ENCODE results near the gene TNNC1.

TNNC1 gene

GRCh38 chr3:52483577-52484381 lies 29.9 kb upstream of the TNNC1 start:
- DNase-seq, result no peak

DNA sequence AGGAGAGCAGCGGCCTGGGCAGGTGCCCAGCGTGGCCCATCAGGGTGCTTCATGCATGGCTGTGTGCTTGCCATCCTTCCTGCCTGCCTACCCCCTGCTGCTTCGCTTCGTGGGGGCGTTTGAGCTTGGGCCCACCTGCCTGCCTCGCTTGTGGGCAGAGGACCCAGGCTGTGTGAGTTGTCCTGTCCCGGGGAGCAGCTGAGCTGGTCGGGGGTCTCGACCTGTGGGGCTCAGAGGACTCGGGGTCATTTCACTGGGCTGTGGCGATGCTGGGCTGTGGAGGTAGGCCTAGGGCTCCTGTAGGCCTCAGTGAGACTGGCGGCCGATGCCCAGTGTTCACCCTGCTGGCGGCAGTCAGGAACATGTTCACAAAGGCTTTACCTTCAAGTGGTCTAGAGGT lies 29.2 kb upstream of the TNNC1 start:
- DNase-seq, result no peak

DNA sequence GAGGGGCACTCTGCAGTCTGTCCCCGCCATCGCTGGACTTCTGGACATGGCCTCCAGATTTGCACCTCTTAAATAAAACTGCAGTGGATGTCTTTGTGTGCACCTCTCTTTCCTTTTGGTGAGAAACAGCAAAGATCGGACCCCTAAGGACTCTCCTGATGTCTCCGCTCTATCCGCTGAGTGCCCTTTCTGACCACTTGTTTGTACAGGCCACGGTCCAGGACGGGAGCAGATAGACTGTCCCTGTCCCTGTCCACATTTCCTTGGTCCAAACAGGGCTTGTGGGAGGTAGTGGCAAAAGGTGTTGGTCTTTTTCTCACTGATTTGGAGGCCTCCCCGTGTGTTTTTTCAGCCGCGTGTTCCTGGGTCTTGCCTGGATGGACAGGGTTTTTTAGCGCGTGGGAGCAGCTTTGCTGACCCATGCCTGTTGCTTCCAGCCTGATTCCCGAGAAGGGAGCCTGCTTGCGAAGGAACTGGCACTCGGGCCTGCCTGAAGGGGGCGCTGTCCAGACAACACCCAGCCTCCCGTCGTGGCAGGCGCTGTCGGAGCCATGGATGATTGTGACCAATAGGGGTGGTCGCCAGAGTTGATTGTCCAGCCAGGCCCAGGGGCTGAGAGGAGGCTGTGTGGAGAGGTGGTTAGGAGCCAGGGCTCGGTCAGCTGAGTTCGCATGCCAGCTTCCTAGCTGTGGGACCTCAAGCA lies 28.1 kb upstream of the TNNC1 start:
- no peak for DNase-seq

- DNase-seq, result no peak
Observed at GRCh38 chr3:52480768-52481715, 27.2 kb upstream of the TNNC1 start.

DNA sequence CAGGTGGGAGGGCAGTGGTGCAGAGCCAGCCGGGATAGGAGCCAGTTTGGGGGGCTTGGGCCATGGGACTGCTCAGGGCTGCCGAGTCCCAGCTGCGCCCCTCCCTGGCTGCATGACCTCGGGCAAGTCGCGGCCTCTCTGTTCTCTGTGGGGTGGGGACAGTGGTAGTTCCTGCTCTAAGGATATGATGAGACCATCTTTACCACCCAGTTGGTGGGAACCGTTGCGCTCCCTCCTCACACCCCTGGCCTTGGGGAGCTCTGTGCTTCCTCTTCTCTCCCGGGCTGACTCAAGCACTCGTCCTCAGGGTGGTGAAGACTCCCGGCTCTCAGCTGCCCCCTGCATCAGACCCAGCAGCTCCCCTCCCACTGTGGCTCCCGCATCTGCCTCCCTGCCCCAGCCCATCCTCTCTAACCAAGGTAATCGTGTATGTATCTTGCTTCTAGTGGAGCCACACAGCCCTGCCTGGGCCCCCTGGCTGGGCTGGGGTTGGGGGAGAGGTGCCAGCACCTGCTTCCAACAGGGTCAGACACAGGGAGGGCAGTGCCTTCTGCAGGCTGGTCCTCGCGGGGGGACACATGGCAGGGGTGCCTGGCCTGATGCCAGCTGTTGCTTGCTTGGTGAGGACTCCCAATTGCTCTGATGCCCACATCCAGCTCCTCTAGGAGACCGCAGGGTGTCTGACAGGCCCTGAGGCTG lies 26.2 kb upstream of the TNNC1 start:
- DNase-seq, result no peak

DNA sequence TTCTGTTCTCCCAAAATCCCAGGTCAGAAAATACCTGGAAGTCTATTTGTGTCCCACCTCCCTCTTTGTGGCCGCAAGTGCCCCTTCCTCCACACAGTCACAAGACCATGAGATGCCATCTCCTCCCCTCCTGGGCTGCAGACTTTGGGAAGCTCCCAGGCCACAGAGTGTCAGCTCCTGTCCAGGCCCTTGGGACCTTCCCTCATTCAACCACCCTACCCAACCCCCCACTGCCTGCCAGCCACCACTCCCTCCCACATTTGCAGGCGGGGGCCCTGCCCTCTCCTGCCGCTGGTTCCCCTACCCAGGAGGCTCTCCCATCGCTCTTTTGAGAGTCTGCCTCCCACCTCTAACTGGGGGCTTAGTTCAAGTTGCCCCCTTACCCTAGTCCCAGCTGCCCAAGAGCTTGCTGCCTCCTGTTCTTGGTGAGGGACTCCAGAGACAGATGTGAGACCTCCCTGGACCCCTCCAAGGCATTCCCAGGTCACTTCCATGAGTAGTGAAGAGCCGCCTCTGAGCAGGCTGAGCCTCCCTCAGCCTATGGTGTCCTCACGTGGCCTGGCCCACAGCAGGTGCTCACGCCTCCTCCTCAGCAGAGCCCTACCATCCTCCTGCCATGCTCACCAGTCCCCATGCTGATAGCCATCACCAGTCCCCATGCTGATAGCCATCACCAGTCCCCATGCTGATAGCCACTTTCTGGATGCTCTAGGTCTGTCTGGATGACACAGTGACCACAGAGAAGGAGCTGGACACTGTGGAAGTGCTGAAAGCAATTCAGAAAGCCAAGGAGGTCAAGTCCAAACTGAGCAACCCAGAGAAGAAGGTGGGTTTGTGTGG lies 25.4 kb upstream of the TNNC1 start:
- DNase-seq, result no peak

DNA sequence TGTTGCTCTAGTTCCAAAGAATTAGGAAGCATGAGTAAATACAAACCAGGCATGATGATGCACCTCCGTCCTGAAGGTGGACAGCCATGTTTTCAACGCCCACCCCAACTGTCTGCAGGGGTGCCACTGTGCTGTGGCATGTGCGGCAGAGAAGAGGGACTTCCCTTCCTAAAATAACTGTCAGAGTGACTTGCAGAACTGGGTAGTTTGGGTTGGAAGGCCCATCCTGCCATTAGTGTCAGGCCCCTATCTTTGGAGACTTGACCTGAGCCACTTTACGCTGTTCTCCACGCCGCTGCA lies 23.9 kb upstream of the TNNC1 start:
- DNase-seq, result no peak

DNA sequence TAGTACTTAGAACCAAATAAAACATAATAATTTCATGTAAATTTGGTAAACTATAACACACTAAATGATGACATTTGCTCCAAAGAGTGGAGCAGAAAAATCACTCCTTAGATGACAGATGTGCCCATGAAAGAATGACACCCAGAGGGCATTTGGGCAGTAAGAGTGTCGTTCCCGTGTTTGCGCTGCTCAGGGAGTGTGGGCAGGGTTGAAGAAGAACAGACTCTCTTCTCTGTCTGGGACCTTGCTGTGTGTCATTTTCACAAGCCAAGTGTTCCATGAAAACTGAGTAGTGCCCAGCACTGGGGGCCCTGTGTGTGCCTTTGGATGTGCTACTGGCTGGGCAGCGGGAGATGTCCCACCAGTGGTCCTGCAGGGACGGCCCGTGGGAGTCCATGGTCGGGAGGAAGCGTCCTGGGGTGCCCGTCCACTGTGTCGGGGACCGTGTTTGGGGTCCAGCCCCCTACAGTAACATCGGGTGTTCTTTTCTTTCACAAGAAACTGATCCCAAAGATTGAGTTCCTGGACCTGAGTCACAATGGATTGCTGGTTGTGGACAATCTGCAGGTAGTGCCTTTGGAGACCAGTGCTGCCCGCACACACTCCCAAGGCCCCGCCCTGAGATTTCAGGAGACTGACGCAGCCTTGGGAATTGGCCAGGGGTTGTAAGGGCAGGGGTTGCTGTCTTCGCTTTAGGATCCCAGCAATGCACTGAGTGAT lies 23.4 kb upstream of the TNNC1 start:
- DNase-seq, result no peak

- no peak for DNase-seq
Observed at GRCh38 chr3:52473026-52473425, 19.2 kb upstream of the TNNC1 start.

- DNase-seq, result no peak
Observed at GRCh38 chr3:52472239-52473000, 18.6 kb upstream of the TNNC1 start.

- peak; percentile 9 for DNase-seq
Observed at GRCh38 chr3:52471371-52472238, 17.8 kb upstream of the TNNC1 start.

DNA sequence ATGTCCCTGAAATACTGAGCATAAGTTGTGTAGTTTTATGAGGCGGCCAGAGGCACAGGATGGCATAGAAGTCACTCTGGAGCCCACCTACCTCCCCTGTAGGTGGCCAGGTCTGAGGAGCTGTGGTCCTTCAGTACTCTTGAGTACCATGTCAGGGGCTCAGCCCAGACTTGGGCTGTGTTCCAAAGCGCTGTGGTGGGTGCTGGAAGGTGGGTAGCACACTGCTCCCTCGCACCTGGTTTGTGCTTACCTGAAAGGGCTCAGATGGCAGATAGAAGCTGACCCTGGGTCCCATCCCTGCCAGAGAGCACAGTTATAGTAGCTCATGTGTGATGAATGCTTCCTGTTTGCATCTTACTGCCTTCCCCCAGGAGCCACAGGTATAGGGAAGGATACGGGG lies 17.1 kb upstream of the TNNC1 start:
- no peak for DNase-seq

GRCh38 chr3:52469001-52469400 lies 15.2 kb upstream of the TNNC1 start:
- DNase-seq, result no peak

GRCh38 chr3:52468336-52468735 lies 14.5 kb upstream of the TNNC1 start:
- no peak for DNase-seq

- no peak for DNase-seq
Observed at GRCh38 chr3:52463416-52463815, 9.6 kb upstream of the TNNC1 start.

DNA sequence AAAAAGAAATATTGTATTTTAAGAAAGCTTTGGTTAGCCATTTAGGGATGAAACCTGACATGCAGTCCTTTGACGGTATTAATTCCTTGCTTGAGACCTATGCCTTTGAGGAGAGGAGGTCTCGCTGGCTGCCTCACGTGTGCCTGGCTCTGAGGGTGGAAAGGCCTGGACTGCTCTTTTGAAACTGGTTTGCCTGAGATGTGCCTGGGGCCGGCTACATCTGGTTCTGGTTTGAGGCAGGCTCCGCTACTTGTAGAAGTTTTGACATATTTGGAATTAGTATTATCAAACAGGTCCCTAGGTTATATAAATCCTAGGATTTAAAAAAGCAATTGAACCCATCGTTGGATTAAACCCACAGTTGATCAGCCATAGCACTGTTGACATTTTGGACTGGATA lies 8.0 kb upstream of the TNNC1 start:
- DNase-seq, result no peak

DNA sequence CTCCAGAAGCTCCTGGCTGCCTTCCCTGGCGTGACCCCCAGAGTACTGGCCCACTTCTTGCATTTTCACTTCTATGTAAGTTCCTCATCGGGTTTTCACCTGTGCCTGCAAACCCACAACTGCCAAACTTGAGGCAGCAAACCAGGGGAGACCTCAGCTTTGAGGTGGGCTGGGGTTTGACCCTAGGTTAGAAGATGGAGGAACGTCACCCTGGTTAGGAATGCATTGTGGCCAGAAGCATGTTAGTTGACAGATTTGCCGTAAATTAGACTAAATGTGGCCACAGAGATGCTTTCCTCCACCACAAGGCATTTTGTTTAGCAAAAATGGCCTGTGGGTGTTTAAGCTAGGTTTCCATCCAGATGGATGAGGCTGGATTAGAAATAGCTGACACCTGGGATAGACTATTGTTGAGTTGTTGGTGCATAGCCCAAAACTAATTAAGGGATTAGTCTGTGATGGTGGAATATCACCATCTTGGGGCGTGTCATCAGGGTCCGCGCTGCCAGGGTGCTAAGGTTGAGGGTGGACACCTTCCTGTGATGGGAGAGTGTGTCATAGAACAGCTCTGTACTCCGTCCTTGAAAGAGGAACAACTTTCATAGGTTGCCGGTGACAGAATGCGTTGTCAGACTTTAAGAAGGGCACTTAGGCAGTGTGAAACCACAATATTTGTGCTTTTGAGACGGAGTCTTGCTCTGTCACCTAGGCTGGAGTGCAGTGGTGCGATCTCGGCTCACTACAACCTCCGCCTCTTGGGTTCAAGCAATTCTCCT lies 5.1 kb upstream of the TNNC1 start:
- no peak for DNase-seq

DNA sequence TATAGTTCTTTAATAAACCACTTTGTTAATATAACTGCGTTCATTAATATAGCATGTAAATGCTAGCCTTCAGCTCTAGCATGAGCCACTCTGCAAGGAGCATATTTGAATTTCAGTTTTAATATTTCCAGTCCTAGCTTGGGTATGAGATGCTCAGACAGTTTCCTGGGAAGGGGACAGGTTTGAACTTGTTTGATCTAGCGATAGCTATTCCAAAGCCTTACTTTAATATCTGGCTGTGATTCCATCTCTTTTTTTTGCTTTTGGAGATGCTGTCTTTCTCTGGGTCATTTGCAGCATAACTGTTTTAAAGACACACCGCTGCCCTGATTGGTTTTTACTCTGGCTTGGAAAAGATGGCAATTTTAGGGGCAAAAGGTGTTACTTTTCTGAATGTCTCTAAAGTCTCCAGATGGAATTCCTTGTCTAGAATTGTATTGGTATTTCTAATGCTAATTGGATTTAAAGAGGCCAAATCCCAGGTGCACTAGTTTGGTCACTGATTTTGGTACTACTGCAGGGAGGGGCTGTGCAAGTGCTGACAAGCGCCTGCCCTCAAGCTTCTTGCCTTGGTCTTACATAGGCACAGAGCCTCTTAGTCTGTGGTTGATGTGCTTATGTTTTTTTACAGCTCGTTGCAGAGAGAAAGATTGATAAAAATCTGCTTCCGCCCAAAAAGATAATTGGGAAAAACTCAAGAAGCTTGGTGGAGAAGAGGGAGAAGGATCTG lies 4.4 kb upstream of the TNNC1 start:
- no peak for DNase-seq
